OCI-LY7 (cell line): ENCODE data around the gene FRMD3. TPM values are rescaled to one million over a fixed set of nuclear protein-coding genes. Genes with fewer than 3 reads are reported as not detected.

Source experiments
- BruUV-seq: library from RNA; stranded (reverse); fragments of 400-500 nt; replicated peaks from 2 replicates; lab custom pipeline; 2021; lab: Mats Ljungman, UMichigan
- CTCF ChIA-PET: fragments of 300-600 bp; sonication (Branson Sonifier 250); formaldehyde crosslinking; loops from one replicate; lab custom pipeline; 2022; ENCODE audit warnings: antibody characterized with exemption; ENCODE audit not compliant: unreplicated experiment; lab: Charles Lee
- POLR2A ChIA-PET: fragments of 300-600 bp; sonication (Branson Sonifier 250); formaldehyde crosslinking; loops from one replicate; lab custom pipeline; 2022; ENCODE audit warnings: antibody characterized with exemption; lab: Charles Lee
- DNase-seq: peaks from one replicate; pipeline ENCODE4 v3.0.0-alpha.2; 2015; ENCODE audit warnings: low spot score
- H2AFZ ChIP-seq: fragments of 200-600 bp; sonication (generic), shearing (Covaris generic); 2 replicates; pipeline ENCODE4 v1.6.1; 2014; ENCODE audit warnings: mild to moderate bottlenecking, antibody characterized with exemption, low read length, moderate library complexity
- H3K27ac ChIP-seq: fragments of 200-600 bp; sonication (generic); 2 replicates; pipeline ENCODE4 v1.5.1; 2014; ENCODE audit warnings: mixed run types, low read depth, mild to moderate bottlenecking, moderate library complexity, low read length, inconsistent platforms; ENCODE audit not compliant: poor library complexity, severe bottlenecking
- H3K36me3 ChIP-seq: fragments of 200-600 bp; sonication (generic); 2 replicates; pipeline ENCODE4 v1.6.1; 2014; ENCODE audit warnings: mild to moderate bottlenecking, antibody characterized with exemption, low read length, moderate library complexity, mixed read lengths; ENCODE audit not compliant: insufficient read depth
- H3K4me1 ChIP-seq: fragments of 200-600 bp; sonication (generic); 2 replicates; pipeline ENCODE4 v1.5.1; 2014; ENCODE audit warnings: mild to moderate bottlenecking, low read length; ENCODE audit not compliant: insufficient read depth, poor library complexity, severe bottlenecking
- H3K4me2 ChIP-seq: fragments of 200-600 bp; sonication (generic); 2 replicates; pipeline ENCODE4 v1.6.1; 2014; ENCODE audit warnings: mild to moderate bottlenecking, low read length
- H3K4me3 ChIP-seq: fragments of 200-600 bp; sonication (generic); 2 replicates; pipeline ENCODE4 v1.5.1; 2014; ENCODE audit warnings: mild to moderate bottlenecking, low read depth, low read length; ENCODE audit not compliant: poor library complexity, severe bottlenecking
- H3K79me2 ChIP-seq: fragments of 200-600 bp; sonication (generic); 2 replicates; pipeline ENCODE4 v1.6.1; 2016; ENCODE audit warnings: low read depth, mild to moderate bottlenecking, low read length, moderate library complexity, mixed read lengths; ENCODE audit not compliant: insufficient read depth
- H3K9me2 ChIP-seq: fragments of 200-600 bp; sonication (generic); 2 replicates; pipeline ENCODE4 v1.6.1; 2016; ENCODE audit warnings: mild to moderate bottlenecking, low read length, mixed read lengths; ENCODE audit not compliant: insufficient read depth
- H3K9me3 ChIP-seq: fragments of 200-600 bp; sonication (generic); 2 replicates; pipeline ENCODE4 v1.6.1; 2014; ENCODE audit warnings: mild to moderate bottlenecking, mixed run types, low read length, mixed read lengths
- H4K20me1 ChIP-seq: fragments of 200-600 bp; sonication (generic); 2 replicates; pipeline ENCODE4 v1.6.1; 2014; ENCODE audit warnings: mild to moderate bottlenecking, antibody characterized with exemption, low read length, moderate library complexity, mixed read lengths; ENCODE audit not compliant: insufficient read depth
- EZH2phosphoT487 ChIP-seq: fragments of 200-600 bp; sonication (generic); IDR thresholded peaks from 2 replicates; pipeline ENCODE4 v1.6.1; 2018; ENCODE audit warnings: low read depth, borderline replicate concordance, mild to moderate bottlenecking, mixed run types, antibody characterized with exemption, low read length, moderate library complexity, mixed read lengths
- intact Hi-C: fragments of 100-400 bp; cut with micrococcal nuclease; formaldehyde crosslinking; loops from one replicate; pipeline ENCODE4 v1.10.0; 2022; ENCODE audit not compliant: unreplicated experiment
- total RNA-seq, 2 experiments: library from RNA; depleted of rRNA in 1 of 2; stranded (reverse); fragments of >200 nt in 1 of 2; shearing (Covaris generic) in 1 of 2; gene quantifications; 2 replicates each; pipeline ENCODE4 v1.2.3, GENCODE V29; 2014 to 2022
- TF ChIP-seq, protein P1 (sequence below): fragments of 200-600 bp; sonication (generic); conservative IDR thresholded peaks from 2 replicates; pipeline ENCODE4 v1.5.1; 2014; ENCODE audit warnings: mild to moderate bottlenecking, antibody characterized with exemption, low read length, moderate library complexity, mixed read lengths

The FRMD3 gene
- total RNA-seq, 2 experiments from 2014 or later: 0.48 to 1.4 TPM

DNA sequence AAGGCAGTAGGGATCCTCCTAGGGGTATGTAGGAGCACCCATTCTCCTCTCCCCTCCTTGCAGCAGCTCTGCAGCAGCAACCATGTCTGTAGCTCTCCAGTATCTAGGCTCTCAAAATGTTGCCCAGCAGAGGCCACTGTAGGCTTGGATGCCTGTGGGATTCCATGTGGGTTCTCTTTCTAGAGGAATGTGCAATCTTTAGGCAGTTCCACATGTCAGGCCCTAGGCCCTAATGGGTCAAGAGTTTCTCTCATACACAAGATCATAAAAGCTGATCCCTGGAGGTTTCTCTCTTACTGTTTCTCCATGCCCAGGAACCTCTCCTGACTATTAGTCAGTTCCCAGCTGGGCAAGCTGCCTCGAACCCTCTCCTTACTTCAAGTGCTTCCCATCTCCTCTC, 215.8 kb downstream of the FRMD3 start:
- TF ChIP-seq, protein P1, sequence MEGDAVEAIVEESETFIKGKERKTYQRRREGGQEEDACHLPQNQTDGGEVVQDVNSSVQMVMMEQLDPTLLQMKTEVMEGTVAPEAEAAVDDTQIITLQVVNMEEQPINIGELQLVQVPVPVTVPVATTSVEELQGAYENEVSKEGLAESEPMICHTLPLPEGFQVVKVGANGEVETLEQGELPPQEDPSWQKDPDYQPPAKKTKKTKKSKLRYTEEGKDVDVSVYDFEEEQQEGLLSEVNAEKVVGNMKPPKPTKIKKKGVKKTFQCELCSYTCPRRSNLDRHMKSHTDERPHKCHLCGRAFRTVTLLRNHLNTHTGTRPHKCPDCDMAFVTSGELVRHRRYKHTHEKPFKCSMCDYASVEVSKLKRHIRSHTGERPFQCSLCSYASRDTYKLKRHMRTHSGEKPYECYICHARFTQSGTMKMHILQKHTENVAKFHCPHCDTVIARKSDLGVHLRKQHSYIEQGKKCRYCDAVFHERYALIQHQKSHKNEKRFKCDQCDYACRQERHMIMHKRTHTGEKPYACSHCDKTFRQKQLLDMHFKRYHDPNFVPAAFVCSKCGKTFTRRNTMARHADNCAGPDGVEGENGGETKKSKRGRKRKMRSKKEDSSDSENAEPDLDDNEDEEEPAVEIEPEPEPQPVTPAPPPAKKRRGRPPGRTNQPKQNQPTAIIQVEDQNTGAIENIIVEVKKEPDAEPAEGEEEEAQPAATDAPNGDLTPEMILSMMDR: no peak
- TF ChIP-seq EZH2phosphoT487: no peak
- Histone ChIP-seq H3K4me3 (no peak overlapping the region), H3K9me3 (no peaks in the 10 kb centered on the region), H2AFZ (no peak overlapping the region), H3K4me2 (no peak overlapping the region), H3K9me2 (no peaks in the 10 kb centered on the region), H3K27ac (no peak overlapping the region), H3K36me3 (no peaks in the 10 kb centered on the region), H4K20me1 (no peaks in the 10 kb centered on the region), H3K4me1 (no peaks in the 10 kb centered on the region), H3K79me2 (no peaks in the 10 kb centered on the region)
- ChIA-PET POLR2A (no interaction called here), CTCF (no interaction called here)
- no peak for DNase-seq
- intact Hi-C loops: no loop called here
- no TSS peak for BruUV-seq

DNA sequence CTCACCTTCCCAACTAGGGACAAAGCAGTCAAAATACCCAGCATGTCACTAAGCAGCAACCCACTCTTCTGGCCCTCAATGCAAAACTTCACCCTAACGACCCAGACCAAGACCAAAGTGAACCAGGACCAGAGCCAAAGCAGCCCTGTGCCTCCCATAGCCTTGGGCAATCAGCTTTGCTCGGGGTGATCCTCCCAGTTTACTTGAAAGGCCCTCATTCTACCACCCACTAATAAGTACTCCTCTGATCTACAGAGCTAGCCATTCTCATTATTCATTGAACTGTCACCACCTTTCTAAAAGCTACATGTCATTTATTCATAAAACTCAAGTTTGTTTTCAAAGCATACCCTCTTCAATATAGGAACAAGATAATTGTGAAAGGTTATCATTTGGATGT, 221.0 kb downstream of the FRMD3 start:
- intact Hi-C loops: no loop called here
- POLR2A ChIA-PET: interaction anchor here (0.6 to 0.8 kb wide), 2 partner anchors 8 to 300 kb away, joined by 3 read pairs; no protein-coding TSS in a partner anchor
- Histone ChIP-seq H3K79me2 (no peaks in the 10 kb centered on the region), H3K27ac (no peak overlapping the region), H3K9me2 (no peaks in the 10 kb centered on the region), H2AFZ (no peak overlapping the region), H3K4me1 (no peaks in the 10 kb centered on the region), H3K9me3 (no peaks in the 10 kb centered on the region), H4K20me1 (no peaks in the 10 kb centered on the region), H3K4me3 (no peak overlapping the region), H3K4me2 (no peak overlapping the region), H3K36me3 (no peaks in the 10 kb centered on the region)
- no peak for TF ChIP-seq EZH2phosphoT487
- TF ChIP-seq, protein P1: no peak
- no TSS peak for BruUV-seq
- no peak for DNase-seq
- CTCF ChIA-PET: no interaction called here

DNA sequence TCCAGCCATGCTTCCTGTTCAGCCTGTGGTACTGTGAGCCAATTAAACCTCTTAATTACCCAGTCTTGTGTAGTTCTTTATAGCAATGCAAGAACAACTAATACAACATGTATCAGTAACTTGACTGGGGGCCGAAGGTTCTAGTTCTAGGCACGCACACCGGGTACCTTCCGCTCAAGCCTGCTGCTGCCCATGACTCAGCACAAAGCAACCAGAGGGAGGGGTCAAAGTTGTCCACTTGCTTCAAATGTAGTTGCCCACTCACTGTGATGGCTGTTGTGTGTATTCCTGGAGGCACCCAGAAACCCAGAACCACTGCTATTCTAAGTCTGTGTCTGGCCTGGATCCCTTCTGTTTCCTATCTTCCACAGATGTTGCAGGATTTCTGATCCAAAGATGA, 222.6 kb downstream of the FRMD3 start:
- intact Hi-C loops: no loop called here
- TF ChIP-seq EZH2phosphoT487: no peak

More for the DNA sequence above, 222.6 kb downstream of the FRMD3 start:
- H3K9me2 ChIP-seq: no peaks in the 10 kb centered on the region
- no peaks in the 10 kb centered on the region for H3K36me3 ChIP-seq
- no peak for DNase-seq
- H3K79me2 ChIP-seq: no peaks in the 10 kb centered on the region
- POLR2A ChIA-PET: no interaction called here
- H3K27ac ChIP-seq: no peak overlapping the region
- H4K20me1 ChIP-seq: no peaks in the 10 kb centered on the region
- no peaks in the 10 kb centered on the region for H3K4me1 ChIP-seq
- H3K4me3 ChIP-seq: no peak overlapping the region
- H3K4me2 ChIP-seq: no peak overlapping the region
- CTCF ChIA-PET: no interaction called here
- H2AFZ ChIP-seq: no peak overlapping the region
- BruUV-seq: no TSS peak
- no peaks in the 10 kb centered on the region for H3K9me3 ChIP-seq
